MM.1S (cell line): ENCODE data around the gene BRWD1.

Source experiments
- DNase-seq: peaks from one replicate; pipeline ENCODE4 v3.0.0-alpha.2; 2015
- H2AFZ ChIP-seq: fragments of 300-600 bp; sonication (generic); 2 replicates; pipeline ENCODE4 v1.6.0; 2016; ENCODE audit warnings: antibody characterized with exemption, low read length
- H3F3A ChIP-seq: fragments of 300-600 bp; sonication (generic); 2 replicates; pipeline ENCODE4 v1.6.1; 2016; ENCODE audit warnings: mild to moderate bottlenecking, antibody characterized with exemption, low read length, moderate library complexity, mixed read lengths; ENCODE audit not compliant: insufficient read depth
- H3K27ac ChIP-seq: fragments of 300-600 bp; sonication (generic); 2 replicates; pipeline ENCODE4 v1.5.1; 2016; ENCODE audit warnings: mild to moderate bottlenecking, low read length
- H3K27me3 ChIP-seq: fragments of 300-600 bp; sonication (generic); replicated peaks from 2 replicates; pipeline ENCODE4 v1.6.0; 2016; ENCODE audit warnings: low read length; ENCODE audit not compliant: insufficient read depth
- H3K36me3 ChIP-seq: fragments of 300-600 bp; sonication (generic); replicated peaks from 2 replicates; pipeline ENCODE4 v1.6.1; 2016; ENCODE audit warnings: mild to moderate bottlenecking, low read length, mixed read lengths; ENCODE audit not compliant: insufficient read depth
- H3K4me1 ChIP-seq: fragments of 300-600 bp; sonication (generic); 2 replicates; pipeline ENCODE4 v1.6.1; 2016; ENCODE audit warnings: low read length, mixed read lengths
- H3K4me2 ChIP-seq: fragments of 300-600 bp; sonication (generic); 2 replicates; pipeline ENCODE4 v1.6.0; 2016; ENCODE audit warnings: low read depth, low read length
- H3K4me3 ChIP-seq: fragments of 300-600 bp; sonication (generic); 2 replicates; pipeline ENCODE4 v1.5.1; 2016; ENCODE audit warnings: low read length, mixed read lengths
- H3K79me2 ChIP-seq: fragments of 300-600 bp; sonication (generic); 2 replicates; pipeline ENCODE4 v1.6.1; 2016; ENCODE audit warnings: mixed run types, low read length, mixed read lengths
- H3K9ac ChIP-seq: fragments of 300-600 bp; sonication (generic); 2 replicates; pipeline ENCODE4 v1.6.1; 2016; ENCODE audit warnings: low read length, mixed read lengths
- H3K9me2 ChIP-seq: fragments of 300-600 bp; sonication (generic); replicated peaks from 2 replicates; pipeline ENCODE4 v1.6.1; 2016; ENCODE audit warnings: mild to moderate bottlenecking, low read length, mixed read lengths; ENCODE audit not compliant: insufficient read depth
- H3K9me3 ChIP-seq: fragments of 300-600 bp; sonication (generic); replicated peaks from 2 replicates; pipeline ENCODE4 v1.6.1; 2016; ENCODE audit warnings: mild to moderate bottlenecking, low read length, mixed read lengths; ENCODE audit not compliant: insufficient read depth
- H4K20me1 ChIP-seq: fragments of 300-600 bp; sonication (generic); 2 replicates; pipeline ENCODE4 v1.6.1; 2016; ENCODE audit warnings: mild to moderate bottlenecking, low read length, moderate library complexity, mixed read lengths; ENCODE audit not compliant: insufficient read depth
- CTCF ChIP-seq: fragments of 300-600 bp; sonication (generic); IDR thresholded peaks from 2 replicates; pipeline ENCODE4 v1.5.1; 2016; ENCODE audit warnings: antibody characterized with exemption, low read length, mixed read lengths
- EZH2 ChIP-seq: fragments of 300-600 bp; sonication (generic); optimal IDR thresholded peaks from 2 replicates; pipeline ENCODE3; 2017; ENCODE audit warnings: low read depth, mild to moderate bottlenecking, antibody characterized with exemption, low read length, mixed read lengths
- EZH2phosphoT487 ChIP-seq: fragments of 300-600 bp; sonication (generic); IDR thresholded peaks from 2 replicates; pipeline ENCODE4 v1.6.1; 2018; ENCODE audit warnings: antibody characterized with exemption, low read length

Gene BRWD1

GRCh38 chr21:39332175-39332574, 18.7 kb upstream of the BRWD1 start:
- no peaks in the 10 kb centered on the region for H3K36me3 ChIP-seq
- no peaks in the 10 kb centered on the region for H4K20me1 ChIP-seq
- no peaks in the 10 kb centered on the region for H3K4me1 ChIP-seq
- no peaks in the 10 kb centered on the region for H3K79me2 ChIP-seq
- no peak overlapping the region for H3K4me3 ChIP-seq
- H3K9me2 ChIP-seq = no peaks in the 10 kb centered on the region
- H3K27me3 ChIP-seq = no peaks in the 10 kb centered on the region
- no peak for DNase-seq
- H3K9ac ChIP-seq = no peak overlapping the region
- no peaks in the 10 kb centered on the region for H3K9me3 ChIP-seq
- no peaks in the 10 kb centered on the region for H3F3A ChIP-seq
- TF ChIP-seq EZH2phosphoT487 (no peak), CTCF (no peak), EZH2 (no peak)
- H3K27ac ChIP-seq = no peak overlapping the region
- no peak overlapping the region for H2AFZ ChIP-seq
- no peak overlapping the region for H3K4me2 ChIP-seq

GRCh38 chr21:39330001-39330400, 16.6 kb upstream of the BRWD1 start:
- no peaks in the 10 kb centered on the region for H3K9me2 ChIP-seq
- H3K27me3 ChIP-seq = no peaks in the 10 kb centered on the region
- no peaks in the 10 kb centered on the region for H3F3A ChIP-seq
- H3K79me2 ChIP-seq = no peaks in the 10 kb centered on the region
- TF ChIP-seq EZH2phosphoT487 (no peak), CTCF (no peak), EZH2 (no peak)
- H3K4me3 ChIP-seq = no peak overlapping the region
- no peaks in the 10 kb centered on the region for H4K20me1 ChIP-seq
- no peak overlapping the region for H3K27ac ChIP-seq
- DNase-seq = no peak
- H3K9me3 ChIP-seq = no peaks in the 10 kb centered on the region
- H3K9ac ChIP-seq = no peak overlapping the region
- H3K4me1 ChIP-seq = no peaks in the 10 kb centered on the region
- no peak overlapping the region for H3K4me2 ChIP-seq
- no peak overlapping the region for H2AFZ ChIP-seq
- H3K36me3 ChIP-seq = no peaks in the 10 kb centered on the region

- H3F3A ChIP-seq = no peaks in the 10 kb centered on the region
- H3K27ac ChIP-seq = no peak overlapping the region
- no peak for DNase-seq
- H3K79me2 ChIP-seq = no peaks in the 10 kb centered on the region
- H3K9me3 ChIP-seq = no peaks in the 10 kb centered on the region
- no peak overlapping the region for H3K9ac ChIP-seq
- H3K4me1 ChIP-seq = no peaks in the 10 kb centered on the region
- H4K20me1 ChIP-seq = no peaks in the 10 kb centered on the region
- no peaks in the 10 kb centered on the region for H3K36me3 ChIP-seq
- H3K4me2 ChIP-seq = no peak overlapping the region
- H3K27me3 ChIP-seq = no peaks in the 10 kb centered on the region
- H3K4me3 ChIP-seq = no peak overlapping the region
- H2AFZ ChIP-seq = no peak overlapping the region
- TF ChIP-seq EZH2phosphoT487 (no peak), CTCF (no peak), EZH2 (no peak)
- H3K9me2 ChIP-seq = no peaks in the 10 kb centered on the region
Observed at GRCh38 chr21:39327727-39328126, 14.3 kb upstream of the BRWD1 start.
